NB4 (cell line): ENCODE measurements around the gene HDAC11.

Experiments used
- CTCF ChIP-seq: IDR thresholded peaks from one replicate; pipeline ENCODE4 v1.5.1; 2012; ENCODE audit warnings: low read depth, low read length
- MAX ChIP-seq: IDR thresholded peaks from 2 replicates; pipeline ENCODE4 v1.6.1; 2011; ENCODE audit warnings: low read depth, low read length
- MYC ChIP-seq: IDR thresholded peaks from 2 replicates; pipeline ENCODE4 v1.6.1; 2011; ENCODE audit warnings: low read depth, low read length
- POLR2A ChIP-seq: IDR thresholded peaks from 2 replicates; pipeline ENCODE4 v1.6.1; 2011; ENCODE audit warnings: mild to moderate bottlenecking; ENCODE audit not compliant: insufficient read length; ENCODE audit errors: extremely low read depth

- TF ChIP-seq CTCF (no peak), MAX (no peak), POLR2A (no peak), MYC (no peak)
Measured at GRCh38 chr3:13539671-13540070, 59.6 kb downstream of the HDAC11 start.
